Measurements from ENCODE around the gene ZBTB4. TPM values are rescaled to one million over a fixed set of nuclear protein-coding genes. Genes with fewer than 3 reads are reported as not detected.

The ZBTB4 gene
- total RNA-seq, 1 donor from 2014 or later: 6.7 TPM

DNA sequence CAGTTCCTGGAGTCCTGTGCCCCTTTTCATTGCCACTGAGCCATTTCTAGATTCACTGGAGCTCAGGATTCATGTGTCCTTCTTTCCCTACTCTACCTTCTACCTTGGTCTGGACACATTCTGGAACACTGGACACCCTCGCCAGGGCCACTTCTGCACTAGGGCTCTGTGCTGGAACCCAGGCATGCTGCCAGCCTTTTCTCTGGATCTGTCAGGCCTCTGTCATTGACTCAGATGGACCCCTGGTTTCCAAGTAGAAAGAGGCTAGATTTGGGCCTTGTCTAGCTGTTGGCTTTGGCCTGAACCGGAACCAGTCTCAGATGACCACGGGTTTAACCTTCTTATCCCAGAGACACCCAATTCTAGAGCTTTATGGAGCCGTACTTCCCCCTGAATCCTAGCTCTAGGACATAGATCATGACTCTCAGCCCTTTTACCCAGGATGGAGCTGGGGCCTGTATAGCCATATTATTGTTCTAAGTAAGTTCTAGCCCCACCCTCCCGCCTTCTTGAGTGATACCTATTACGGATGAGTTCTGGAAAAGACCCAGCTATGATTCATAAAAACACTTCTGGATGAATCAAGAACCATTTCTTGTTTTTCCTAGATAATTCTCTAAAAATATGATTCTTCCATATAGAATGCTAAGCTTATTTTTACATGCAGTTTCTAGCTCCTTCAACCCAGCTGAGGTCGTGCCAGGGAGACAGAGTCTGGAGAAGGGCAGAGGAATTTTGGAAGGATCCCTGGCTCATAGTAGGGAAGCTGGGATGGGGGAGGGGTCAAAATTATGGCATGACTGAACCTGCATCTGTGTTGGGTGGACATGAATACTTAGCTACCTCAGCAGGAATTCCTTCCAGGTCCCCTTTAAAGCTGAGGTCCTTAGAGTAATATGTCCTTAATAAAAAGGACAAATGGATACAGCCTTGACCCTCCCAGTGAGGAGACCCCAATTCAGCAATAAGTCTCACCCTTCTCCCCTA, 35.6 kb downstream of the ZBTB4 start:
- peak in 1 of 2 donors; percentile 30 for DNase-seq (ENCODE audit: low read depth in 2 of 2)

DNA sequence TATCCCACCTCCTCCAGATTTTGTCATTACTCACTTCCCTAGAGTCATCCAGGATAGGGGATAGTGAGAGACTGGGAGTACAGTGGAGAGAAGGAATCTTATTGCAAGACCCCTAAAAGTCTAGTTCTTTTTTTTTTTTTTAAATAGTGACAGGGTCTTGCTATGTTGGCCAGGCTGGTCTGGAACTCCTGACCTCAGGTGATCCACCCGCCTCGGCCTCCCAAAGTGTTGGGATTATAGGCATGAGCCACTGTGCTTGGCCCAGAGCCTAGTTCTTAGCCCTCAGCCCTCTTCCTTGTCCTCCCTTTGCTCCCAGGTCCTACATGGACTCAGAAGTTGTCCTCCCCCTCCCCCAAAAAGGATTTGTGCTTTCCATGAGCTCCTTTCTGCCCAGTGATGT, 37.3 kb downstream of the ZBTB4 start:
- DNase-seq (ENCODE audit: low read depth in 2 of 2): no peak

DNA sequence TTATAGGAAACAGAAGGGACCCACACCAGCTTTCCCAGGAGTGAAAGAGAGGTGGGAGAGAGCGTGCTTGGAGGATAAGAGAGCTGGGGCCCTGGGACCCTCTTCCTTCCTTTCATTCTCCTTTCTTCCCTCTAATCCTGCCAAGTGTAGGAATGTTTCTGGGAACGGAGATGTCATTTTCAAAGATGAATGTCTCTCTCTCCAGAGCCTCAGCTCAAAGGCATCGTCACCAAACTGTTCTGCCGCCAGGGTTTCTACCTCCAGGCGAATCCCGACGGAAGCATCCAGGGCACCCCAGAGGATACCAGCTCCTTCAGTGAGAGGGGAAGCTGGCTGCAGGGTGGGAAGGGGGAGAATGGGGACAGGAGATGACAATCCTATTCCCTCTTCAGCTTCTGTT, 38.2 kb downstream of the ZBTB4 start:
- DNase-seq (ENCODE audit: low read depth in 2 of 2): no peak

DNA sequence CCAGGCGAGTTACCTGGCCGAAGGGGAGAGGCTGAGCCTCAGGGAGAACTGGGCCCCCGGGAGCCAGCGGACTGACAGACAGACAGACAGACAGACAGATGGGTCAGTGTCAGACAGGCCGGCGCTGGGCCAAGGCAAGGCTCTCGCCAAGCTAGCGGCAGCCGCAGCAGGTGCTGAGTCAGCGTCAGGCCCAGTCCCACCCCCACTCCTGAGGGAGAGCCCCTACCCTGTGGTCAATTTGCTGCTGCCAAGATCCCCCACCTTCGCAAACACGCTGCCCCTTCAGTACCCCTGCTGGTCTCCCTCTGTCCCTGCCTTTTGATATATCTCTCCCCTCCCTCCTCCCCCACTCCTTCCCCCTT, 38.6 kb downstream of the ZBTB4 start:
- DNase-seq (ENCODE audit: low read depth in 2 of 2): peak in 1 of 2 donors; percentile 33

DNA sequence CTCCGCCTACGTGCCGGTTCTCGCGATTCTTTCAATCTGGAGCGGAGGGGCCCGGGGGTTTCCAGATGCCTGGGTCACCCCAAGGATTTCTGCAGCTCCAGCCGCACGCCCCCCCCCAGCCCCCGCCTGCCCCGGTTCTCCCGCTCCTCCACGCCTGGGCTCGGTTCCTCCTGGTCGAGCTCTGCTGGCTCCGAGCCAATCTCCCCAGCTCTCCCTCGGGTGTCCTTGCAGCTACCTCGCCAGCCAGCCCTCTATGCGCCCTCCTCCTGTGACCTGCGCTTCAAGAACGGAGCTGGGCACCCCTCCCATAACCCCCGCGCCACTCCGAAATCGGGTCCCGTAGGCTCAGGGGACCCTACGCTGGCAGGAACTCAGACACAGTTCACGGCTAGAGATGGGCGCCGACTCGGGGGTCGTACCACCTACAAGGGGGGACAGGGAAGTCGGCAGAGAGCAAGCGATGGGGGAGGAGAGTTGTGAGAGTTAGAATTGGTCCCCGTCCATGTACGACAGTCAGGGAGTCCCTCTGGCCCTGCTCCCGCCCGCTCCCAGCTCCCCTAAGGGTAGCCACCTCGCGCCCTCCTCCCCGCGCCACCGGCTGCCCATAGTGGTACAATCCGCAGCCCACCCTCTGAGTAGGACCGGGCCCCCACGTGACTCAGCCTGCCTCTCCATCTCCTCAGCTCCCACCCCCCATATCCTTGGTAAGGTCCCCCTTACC, 39.2 kb downstream of the ZBTB4 start:
- DNase-seq (ENCODE audit: low read depth in 2 of 2): peak in 1 of 2 donors; percentile 26

DNA sequence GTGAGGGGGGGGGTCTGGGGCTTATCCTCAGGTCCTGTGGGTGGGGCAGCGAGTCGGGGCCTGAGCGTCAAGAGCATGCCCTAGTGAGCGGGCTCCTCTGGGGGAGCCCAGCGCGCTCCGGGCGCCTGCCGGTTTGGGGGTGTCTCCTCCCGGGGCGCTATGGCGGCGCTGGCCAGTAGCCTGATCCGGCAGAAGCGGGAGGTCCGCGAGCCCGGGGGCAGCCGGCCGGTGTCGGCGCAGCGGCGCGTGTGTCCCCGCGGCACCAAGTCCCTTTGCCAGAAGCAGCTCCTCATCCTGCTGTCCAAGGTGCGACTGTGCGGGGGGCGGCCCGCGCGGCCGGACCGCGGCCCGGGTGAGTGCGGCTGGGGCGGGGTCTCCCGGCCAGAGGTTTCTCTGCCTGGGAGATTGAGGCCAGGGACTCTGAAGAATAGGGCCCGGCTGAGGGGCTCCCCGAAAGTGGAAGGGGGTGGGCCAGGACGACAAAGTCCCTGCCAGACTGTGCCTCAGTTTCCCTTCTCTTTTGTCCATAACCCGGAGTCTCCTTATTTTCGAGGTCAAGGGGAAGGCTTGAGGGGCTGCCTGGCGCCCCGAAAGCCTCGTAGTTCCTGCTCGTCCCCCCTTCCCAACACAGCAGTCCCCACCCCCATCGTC, 39.8 kb downstream of the ZBTB4 start, which contains the start of gene FGF11:
FGF11 (plus strand) TSS at position 51 of the 651 bp plus-strand sequence; CDS start at position 160, 109 bp downstream.
- DNase-seq (ENCODE audit: low read depth in 2 of 2): no peak

DNA sequence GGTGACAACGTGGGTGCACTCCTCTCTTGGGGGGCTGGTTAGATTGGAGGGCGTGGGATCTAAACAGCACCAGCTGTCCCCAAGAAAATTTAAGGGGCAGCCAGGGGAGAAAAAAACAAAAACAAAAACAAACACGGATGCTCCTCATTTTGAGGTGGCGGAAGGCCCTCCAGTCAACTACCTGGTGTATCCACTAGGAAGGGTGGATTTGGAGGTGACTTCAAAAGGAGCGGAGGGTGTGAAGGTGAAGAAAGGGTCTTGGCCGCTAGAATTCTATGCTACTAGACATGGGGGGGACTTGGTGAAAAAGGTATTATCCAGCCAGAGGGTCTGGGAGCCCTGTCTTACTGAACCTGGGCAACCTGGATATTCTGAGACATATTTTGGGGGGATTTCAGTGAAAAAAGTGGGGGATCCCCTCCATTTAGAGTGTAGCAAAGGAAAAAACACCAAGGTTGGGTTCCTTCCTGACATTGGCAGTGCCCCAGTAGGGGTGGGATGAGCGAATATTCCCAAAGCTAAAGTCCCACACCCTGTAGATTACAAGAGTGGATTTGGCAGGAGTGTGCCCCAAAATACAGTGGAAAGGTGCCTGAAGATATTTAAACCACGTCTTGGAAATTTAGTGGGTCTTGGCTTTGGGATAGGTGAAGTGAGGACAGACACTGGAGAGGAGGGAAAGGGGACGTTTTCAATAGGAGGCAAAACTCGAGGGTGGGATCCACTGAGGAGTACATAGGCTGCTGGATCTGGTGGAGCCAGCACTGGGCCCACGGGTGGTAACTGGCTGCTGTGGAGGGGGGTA, 40.6 kb downstream of the ZBTB4 start:
- no peak for DNase-seq (ENCODE audit: low read depth in 2 of 2)

DNA sequence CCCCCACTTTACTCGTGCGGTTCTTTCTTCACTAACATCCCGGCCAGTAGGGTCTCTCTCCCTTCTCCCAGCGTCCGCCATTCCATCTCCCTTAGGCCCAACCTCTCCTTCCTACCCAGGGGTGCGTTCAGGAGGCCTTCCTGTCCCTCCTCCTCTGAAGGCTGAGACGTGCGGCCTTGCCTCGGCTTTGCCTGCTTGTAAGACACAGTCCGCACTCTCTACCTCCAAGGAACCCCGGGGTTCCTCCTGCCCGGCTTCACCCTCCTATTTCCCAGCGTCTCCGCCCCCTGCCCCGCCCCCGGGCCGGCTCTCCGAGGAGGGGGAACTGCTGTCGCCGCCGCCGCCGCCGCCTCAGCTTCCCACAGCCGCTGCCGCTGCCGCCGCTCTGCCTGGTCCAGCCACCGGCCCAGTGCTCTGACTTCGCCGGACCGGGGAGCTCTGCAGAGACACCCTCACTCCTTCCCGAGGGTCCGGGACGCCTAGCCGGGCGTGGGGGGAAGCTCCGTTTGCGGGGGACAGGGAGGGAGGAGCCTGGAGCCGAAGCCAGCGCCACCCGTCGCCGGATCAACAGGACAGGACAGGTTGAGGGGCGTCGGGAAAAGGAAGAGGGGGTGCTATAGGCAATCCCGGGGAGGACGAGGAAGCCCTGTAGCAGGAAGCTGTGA, 41.3 kb downstream of the ZBTB4 start:
- peak in 1 of 2 donors; percentile 18 for DNase-seq (ENCODE audit: low read depth in 2 of 2)

DNA sequence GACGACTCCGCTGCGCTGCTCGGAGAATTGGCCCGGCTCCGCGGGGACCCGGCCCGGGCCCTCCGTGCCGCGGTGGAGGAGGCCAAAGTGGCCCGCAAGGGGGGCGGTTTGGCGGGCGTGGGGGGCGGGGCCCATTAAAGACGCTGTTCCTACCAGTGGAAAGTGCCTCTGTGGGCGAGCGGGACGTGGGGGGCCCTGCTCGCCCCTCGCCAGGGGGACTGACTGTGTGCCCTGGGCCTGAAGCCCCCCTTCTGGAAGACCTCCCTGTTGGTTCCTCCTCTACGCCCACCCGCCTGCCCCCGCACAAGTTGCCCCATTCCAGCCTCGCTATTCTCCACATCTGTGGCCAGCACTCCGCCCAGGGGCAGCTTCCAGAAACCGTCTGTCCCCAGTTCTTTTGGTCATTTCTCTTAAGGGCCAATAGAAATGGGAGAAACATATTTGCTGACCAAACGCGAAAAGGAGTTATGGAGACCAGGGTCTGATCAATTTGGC, 42.0 kb downstream of the ZBTB4 start:
- DNase-seq (ENCODE audit: low read depth in 2 of 2): no peak

DNA sequence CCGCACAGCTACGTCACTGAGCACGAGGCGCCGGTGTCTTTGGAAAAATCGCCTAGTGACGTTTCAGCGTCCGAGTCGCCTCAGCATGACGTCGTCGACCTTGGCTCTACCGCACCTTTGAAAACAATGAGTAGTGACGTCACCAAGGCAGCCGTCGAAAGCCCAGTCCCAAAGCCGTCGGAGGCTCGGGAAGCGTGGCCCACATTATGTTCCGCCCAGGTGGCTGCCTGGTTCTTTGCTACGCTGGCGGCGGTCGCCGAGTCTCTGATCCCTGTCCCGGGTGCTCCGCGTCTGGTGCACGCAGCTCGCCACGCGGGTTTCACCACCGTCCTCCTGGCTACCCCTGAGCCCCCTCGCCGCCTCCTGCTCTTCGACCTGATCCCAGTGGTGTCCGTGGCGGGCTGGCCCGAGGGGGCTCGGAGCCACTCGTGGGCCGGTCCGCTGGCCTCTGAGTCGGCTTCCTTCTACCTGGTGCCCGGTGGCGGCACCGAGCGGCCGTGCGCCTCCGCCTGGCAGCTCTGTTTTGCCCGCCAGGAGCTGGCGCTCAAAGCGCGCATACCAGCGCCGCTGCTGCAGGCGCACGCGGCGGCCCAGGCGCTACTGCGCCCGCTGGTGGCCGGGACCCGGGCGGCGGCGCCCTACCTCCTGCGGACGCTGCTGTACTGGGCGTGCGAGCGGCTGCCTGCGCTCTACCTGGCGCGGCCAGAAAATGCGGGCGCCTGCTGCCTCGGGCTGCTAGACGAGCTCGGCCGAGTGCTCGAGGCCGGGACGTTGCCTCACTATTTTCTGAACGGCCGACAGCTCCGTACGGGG, 42.7 kb downstream of the ZBTB4 start:
- peak; percentile 71 to 92 for DNase-seq (ENCODE audit: low read depth in 2 of 2)

DNA sequence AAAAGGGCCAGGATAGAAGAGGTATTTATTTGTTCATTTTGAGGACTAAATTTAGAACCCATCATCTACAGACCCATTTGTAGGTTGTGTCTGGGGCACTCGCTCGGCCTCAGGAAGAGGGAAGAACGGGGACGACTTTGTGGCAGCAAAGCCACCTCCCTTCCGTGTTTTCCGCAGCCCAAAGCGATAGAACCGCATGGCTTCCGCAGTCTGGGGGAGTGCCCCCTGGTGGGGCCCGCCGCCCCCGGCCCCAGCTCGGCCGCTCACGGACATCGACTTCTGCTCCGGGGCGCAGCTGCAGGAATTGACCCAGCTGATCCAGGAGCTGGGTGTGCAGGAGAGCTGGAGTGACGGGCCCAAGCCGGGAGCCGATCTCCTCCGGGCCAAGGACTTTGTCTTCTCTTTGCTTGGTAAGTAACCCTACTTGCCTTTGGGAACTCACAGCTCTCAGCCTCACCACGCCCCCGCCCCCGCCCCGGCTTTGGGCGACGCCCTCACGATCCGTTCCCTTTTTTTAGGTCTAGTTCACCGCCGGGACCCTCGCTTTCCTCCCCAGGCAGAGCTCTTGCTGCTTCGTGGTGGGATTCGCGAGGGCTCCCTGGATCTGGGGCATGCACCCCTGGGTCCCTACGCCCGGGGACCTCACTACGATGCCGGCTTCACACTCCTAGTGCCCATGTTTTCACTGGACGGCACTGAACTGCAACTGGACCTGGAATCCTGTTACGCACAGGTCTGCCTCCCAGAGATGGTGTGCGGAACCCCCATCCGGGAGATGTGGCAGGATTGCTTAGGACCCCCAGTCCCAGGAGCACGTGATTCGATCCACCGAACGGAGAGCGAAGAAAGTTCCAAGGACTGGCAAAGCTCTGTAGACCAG, 43.5 kb downstream of the ZBTB4 start:
- peak in 1 of 2 donors; percentile 39 for DNase-seq (ENCODE audit: low read depth in 2 of 2)

DNA sequence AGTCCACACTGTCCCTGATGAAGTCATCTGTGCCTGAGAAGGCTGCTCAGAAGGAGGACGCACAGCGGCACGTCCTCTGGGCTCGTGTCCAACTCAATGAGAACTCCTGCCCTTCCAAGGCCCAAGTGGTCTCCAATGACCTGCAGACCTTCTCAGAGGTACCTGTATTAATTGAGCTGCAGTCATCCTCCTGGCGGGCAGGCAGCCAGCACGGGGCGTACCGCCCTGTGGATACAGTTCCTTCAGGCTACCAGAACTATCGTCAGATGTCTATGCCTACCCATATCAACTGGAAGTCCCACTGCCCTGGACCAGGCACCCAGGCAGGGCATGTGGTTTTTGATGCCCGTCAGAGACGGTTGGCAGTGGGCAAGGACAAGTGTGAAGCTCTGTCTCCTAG, 47.1 kb downstream of the ZBTB4 start:
- no peak for DNase-seq (ENCODE audit: low read depth in 2 of 2)

DNA sequence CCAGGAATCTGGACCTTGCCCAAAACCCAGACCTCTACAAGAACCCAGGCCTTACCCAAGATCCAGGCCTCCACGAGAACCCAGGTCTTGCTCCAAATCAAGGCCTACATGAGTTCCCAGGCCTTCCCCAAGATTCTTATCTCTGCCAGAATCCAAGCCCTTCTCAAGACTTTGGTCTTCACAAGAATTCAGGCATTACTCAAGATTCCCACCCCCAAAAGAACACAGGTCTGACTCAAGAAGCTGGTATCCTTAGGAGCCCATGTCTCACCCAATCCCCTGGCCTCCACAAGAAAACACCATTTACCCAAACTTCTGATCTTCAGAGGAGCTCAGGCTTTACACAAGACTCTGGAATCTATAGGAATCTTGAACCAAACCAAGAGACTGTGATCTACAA, 48.2 kb downstream of the ZBTB4 start:
- DNase-seq (ENCODE audit: low read depth in 2 of 2): no peak

DNA sequence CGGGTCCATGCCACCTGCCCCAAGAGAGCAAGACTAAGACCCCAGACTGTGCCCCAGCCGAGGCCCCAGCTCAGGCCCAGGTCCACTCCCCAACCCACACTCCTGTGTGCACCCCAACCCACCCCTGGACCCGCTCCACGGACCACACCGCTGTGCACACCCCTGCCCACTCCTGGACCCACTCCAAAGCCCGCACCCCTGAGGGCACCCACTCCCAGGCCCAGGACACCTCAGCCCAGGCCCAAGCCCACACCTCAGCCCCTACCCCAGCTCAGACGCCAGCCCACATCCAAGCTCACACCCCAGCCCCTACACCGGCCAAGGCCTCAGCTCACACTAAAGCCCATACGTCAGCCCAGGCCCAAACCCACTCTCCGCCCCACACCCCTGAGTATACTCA, 49.7 kb downstream of the ZBTB4 start:
- DNase-seq (ENCODE audit: low read depth in 2 of 2): no peak

DNA sequence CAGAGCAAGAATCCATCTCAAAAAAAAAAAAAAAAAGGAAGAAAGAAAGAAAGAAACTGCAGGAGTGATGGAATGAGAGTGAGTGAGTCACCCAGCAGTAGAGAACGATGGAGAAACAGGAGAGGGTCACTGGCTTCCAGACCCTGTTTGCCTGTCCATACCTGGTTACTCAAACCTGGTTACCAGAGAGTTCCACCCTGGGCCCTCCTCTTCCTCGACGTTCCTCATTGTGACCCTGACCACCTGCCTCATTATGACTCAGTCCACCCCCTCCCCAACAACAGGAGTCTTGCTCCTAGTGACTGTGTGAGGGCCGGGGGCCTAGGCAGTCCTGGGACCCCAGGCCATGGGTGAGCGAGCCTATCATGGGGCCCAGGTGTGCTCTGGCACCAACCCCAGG, 50.9 kb downstream of the ZBTB4 start, which contains the start of gene SPEM3:
SPEM3 (plus strand) TSS at position 301 of the 400 bp plus-strand sequence; CDS start at position 347, 46 bp downstream.
- no peak for DNase-seq (ENCODE audit: low read depth in 2 of 2)

DNA sequence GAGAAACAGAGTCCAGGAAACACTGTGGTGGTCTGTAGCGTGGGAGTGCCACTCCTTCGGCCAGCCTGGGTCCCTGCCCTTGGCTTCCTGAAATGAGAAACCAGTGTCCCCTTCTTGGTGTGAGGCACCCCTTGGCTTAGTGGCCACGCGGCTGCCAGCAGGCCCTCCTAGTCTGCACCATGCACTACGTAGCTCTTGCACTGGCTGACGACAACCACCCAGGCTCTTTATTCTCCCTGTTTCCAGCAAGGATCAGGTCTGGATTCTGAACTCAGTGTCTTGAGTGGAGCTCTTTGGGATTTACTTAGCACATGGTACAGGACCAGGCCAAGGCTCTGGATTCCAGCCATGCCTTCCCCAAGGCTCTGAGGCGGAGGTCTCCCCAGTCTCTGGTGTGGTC, 51.9 kb downstream of the ZBTB4 start:
- DNase-seq (ENCODE audit: low read depth in 2 of 2): no peak

DNA sequence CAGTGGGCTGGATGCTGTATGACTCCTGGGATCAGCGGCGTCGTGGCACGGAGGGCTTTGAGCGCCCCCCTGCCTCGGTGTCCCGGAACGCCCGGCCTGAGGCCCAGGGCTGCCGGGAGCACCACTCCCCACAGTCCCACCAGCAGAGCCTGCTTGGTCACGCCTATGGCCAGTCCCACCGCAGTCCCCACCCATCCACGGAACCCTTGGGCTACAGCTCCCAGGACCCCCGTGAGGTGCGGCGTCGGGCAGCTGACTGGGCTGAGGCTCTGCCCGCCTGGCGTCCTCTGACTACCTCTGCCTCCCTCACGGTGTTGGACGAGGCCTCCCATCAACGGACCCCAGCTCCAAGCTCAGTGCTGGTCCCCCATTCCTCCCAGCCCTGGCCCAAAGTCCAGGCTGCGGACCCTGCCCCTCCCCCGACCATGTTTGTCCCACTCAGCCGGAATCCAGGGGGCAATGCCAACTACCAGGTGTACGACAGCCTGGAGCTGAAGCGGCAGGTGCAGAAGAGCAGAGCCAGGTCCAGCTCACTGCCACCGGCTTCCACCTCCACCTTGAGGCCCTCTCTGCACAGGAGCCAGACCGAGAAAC, 52.4 kb downstream of the ZBTB4 start:
- DNase-seq (ENCODE audit: low read depth in 2 of 2): no peak

All from dermis microvascular lymphatic vessel endothelial cell (primary cell).